GM19043 (cell line): ENCODE results near the gene PLCZ1.
"Not testable (repeated sequence)": the region's sequence is repeated elsewhere in the genome, so short reads cannot be mapped to it uniquely, and the experiment has no call there.

Experiments used
- ATAC-seq: cut with Tn5 transposase; IDR thresholded peaks from one replicate; pipeline ENCODE4 v1.9.1; 2021; ENCODE audit warnings: low read depth; ENCODE audit not compliant: unreplicated experiment

PLCZ1 gene

DNA sequence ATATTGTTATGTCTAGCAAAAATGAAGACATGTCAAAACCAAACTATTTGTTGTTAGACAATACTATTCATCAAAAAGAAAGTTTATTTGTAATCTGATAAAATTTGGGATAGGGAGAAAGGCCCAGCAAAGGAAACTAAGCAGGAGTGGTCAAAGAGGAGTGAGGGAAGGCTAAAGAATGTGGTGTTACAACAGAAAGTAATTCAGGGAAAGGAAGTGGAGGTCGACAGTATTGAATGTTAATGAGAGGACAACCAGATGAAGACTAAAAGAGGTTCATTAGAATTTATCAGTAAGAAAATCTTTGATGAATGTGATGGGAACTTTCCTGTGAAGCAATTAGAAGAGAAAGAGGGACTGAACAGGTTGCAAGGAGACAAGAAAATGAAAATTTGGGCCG lies 33.9 kb downstream of the PLCZ1 start:
- ATAC-seq = no peak

DNA sequence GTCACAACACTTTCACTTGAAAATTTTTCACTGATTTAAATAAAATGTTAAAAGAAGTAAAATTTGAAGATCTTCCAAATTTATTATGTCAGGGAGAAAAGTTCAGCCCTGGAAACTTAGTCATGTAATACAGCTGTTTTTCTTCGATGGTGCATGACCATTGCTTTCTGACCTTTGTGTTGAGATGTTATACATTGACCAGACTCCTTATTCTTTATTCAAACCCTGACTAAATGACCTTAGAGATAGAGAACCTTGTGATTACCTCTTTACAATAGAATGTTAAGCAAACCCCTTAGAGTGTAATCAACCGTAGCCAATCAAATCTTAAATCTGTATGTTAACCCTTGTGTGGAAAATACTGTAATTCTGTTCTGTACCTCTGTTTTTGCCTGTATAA lies 34.5 kb downstream of the PLCZ1 start:
- no peak for ATAC-seq

DNA sequence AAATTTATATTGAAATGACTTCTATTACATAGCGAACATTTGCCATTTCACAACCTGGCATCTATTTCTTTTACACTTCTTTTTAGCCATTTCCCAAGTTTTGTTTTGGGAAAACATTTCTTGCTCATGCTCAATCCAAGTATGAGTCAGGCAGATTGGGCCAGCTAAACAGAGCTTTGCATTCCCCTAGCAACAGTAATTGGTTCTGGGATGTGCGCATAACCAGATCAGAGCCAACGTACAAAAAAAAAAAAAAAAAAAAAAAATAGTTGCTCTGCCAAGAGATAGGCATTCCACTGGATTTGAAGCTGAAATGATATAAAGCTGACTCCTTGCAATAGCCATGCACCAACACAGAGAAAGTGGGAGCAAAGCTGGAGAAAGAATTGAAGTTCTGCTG lies 37.5 kb downstream of the PLCZ1 start:
- no peak for ATAC-seq

DNA sequence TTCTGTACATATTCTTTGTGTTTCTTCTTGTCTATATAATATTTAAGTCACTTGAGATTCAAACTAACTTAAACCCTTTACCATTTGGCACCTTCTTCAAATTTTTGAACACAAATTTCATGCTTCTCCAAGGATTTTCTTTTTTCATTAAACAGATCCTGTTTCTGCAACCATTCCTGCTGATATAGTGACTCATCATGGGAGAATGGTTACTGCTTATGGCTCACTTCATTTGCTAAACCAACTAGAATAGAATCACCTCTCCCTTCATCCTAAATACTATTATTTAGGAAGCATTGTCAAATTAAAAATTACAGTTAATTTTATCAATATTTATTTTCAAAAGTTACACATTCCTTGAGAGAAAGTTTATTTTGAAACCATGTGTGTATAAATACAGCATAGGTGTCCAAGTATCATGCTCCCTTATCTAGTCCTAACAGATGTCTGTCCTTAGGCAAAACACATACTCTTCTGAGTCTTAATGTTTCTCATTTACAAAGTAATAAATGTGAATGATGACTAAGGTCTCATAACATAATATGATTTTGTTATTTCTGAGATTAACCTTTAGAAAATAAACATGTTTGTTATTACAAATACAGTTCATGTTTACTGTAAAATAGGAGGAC lies 40.7 kb downstream of the PLCZ1 start:
- no peak for ATAC-seq

DNA sequence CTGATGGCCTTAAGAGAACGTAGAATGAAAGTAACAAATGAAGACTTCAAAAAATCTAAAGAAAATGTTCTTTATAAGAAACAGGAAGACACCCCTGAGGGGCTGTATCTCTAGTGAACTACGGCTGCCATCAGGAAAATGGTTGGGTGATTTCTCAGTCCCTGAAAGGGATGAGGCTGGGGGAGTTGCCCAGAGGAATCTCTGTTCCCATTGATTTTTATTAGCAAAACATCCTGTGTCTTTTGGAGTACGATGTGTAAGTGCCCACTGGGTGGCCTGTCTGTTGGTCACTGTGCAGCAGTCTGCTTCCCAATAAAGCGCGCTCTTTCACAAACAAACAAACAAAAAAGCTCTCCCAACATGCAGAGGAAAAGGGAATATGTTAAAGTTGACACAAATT lies 43.8 kb downstream of the PLCZ1 start:
- ATAC-seq = not testable (repeated sequence)

DNA sequence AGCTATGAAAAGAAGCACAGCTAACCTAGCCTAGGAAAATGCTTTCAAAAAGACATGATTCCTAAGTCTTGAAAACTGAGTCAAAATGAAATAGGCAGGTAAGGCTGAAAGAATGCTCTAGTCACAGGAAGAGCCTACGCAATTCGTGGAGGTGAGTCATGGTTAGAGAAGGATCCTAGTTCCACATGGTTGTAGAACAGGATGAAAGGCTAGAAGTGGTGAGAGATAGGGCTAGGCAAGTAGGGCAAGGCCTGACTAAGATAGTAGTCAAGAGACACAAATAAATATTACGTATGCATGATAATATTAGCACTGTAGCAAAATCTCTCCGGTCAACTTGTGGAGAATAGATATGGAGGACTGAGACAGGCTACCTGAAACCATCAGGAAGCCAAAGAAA lies 47.2 kb downstream of the PLCZ1 start:
- ATAC-seq = no peak

DNA sequence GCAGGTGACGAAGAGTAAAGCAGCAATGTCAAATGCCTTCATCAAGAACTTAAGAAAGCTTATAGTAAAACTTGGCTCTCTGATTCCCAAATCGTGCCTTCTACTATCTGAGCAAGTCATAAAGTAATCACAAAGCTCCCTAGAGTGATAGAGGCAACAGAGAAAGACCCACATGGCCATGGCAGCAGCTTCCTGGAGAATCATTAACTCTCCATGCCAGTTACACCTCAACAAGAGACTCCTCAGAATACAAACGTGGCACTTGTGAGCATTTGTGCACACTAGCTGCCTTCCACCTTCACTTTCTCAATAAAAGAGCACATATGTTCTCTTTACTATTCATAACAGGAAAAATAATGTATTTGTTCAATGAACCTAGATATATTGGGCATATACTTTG lies 48.0 kb downstream of the PLCZ1 start:
- no peak for ATAC-seq

DNA sequence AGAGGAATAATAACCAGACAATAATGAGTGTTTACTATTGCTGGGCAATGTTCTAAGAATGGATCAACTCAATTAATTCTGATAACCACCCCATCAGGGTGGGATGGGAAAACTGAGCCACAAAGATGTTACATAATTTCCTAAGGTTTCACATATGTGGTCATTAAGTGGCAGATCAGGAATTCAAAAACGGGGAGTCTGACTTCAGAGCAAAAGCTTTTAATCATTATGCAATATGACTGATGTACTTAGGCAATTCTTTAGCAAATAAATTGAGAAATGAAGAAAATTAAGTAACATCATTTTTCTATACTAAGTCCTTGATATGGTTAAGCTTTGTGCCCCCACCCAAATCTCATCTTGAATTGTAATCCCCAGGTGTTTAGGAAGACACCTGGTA lies 53.4 kb downstream of the PLCZ1 start:
- ATAC-seq = no peak

DNA sequence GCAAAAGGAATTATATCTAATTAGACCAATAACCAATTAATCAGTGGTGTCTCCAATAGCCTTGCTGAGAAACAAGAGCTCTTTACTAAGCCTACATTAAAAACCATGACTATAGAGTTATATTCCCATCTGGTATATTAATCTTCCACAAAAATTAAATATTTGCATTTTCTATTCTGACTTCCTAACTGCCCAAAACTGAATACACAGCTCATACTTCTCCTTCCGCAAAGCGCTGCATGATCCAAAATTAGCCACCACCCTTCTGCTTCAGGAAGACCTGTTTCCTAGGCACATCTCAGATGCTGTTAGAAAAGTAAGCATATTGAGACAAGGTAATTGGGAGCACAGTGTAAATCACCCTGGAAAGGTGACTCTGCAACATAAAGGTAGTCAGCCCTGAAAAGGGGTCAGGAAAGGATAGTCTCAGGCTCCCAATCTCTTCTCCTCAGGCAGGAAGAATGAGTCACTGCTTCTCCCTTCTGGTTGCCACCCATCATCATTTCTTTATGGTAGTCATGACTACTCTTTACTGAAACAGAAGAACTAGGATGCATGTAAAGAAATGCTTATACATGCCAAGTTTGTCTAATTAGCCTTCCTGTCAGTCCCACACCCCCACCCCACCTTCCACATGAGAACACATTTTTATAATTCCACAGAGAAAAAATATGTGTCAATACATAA lies 54.3 kb downstream of the PLCZ1 start:
- no peak for ATAC-seq

DNA sequence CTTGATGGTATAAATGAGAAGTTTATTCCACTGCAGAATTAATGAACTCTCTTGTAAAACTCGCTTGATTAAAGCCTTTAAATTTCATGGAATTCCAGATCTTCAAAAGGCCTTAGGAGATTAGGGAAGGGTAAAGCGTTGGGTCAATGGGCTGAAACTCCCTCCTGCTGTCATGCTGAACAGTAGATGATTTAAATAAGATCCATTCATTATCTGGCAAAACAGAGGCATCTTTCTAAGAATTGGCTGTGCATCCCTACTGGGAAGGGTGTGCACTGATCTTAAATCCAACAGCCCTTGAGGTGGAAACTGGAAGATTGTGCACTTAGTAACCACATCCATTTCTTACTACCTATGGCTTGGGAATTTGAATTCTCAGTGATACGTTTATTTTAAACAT lies 56.0 kb downstream of the PLCZ1 start:
- ATAC-seq = no peak

DNA sequence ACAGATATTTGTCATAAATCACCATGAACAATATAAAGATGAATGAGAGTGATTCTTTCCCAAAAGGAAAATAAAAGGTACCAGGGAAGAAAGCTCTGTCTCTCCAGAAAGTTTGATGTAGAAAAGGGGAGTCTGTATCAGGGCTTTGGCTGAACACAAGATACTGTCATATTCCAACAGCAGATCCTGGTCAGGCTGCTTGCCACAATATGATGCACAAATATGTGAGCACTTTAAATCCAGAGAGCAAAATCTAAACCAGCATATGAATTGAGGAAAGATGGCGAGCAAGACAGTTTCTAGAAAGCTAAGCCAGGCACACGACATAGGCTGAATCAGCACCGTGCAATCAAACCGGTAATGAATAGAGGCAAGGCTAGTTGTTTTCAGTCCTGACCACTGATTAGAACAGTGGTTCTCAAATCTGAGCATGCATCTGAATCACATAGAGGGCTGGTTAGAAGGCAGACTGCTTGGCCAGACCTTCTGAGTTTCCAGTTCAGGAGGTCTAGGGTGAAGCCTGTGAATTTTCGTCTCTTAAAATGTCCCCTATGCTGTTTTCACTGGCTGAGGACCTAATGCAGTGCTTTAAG lies 60.7 kb downstream of the PLCZ1 start:
- no peak for ATAC-seq

DNA sequence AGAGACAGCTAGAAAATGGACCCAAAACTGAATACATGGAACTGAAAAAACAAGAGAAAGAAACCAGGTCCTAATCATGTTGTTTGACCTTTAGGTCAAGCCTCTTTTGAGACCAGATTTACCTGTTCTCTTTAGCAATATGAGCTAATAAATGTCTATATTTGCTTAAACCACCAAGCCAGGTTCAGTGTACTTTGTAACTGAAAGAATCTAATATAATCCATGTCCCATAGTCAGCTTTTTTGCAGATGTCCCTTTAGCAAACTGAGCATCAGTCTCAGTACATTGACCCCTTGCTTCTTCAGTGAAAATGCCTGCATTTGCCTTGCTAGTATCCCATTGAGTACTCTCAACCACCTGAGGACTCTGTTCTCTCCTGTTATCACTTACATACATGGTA lies 61.7 kb downstream of the PLCZ1 start:
- ATAC-seq = no peak

DNA sequence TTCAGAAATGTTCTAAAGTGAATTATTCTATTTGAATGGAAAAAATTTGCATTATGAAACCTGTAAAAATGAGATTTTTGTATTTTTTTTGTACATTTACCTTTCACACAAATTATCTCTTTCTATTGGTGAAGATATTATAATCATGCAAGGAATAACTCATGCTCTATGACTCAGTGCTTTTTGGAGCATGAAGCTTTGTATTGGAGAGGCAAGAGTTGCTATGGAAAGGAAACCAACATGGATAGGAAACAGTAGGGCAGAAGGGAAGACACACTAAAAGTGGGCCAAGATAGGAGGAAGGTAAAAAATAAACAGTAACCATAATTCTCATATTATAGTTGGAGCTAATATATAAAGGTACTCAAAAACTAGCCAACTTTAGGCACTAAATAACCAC lies 79.0 kb downstream of the PLCZ1 start:
- no peak for ATAC-seq

DNA sequence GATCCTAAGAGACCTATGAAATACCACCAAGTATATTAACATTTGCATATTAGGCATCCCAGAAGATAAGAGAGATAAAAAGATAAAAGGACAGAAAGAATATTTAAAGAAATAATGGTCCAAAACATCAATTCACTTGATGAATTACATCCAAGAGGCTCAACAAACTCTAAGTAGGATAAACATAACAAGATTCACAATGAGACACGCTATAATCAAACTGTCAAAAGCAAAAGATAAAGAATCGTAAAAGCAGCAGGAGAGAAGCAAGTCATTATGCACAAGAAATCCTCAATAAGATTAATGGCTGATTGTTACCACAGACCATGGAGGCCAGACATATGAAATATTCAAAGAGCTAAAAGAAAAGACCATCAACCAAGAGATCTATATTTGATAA lies 79.6 kb downstream of the PLCZ1 start:
- no peak for ATAC-seq

DNA sequence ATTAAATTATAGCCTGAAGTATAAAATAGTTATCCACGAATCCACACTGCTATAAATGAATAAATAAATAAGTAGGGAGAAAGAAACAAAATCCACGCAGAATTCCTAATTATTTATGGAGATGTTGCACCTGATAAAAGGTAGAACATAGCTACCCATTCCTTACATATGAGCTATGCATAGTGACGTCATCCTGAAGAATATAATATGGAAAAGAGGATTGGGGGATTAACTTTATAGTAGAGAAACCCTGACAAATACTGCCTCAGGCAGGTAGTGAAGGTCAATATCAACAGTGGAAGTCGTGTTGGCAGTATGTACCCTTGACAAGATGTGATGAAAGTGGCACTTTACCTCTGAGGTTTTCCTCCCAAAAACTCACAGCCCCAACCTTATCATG lies 82.5 kb downstream of the PLCZ1 start:
- ATAC-seq = no peak

DNA sequence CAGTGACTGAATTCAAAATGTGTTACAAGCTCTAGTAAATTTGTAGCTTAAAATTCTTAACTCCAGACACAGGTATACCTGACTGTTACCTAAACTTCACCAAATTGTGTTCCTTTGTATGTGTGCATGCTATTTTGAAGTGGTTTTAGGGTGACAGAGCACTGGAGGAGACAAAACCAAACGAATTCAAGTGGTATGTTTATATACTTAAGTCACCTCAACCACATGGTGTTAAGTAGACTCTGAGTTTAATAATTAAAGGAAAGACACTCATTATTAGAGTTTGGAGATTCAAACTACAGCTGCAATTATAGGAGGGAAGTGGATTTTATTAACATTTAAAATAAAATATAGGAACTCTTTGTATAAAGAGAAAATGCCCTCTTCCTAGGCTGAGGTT lies 84.3 kb downstream of the PLCZ1 start:
- ATAC-seq = no peak

DNA sequence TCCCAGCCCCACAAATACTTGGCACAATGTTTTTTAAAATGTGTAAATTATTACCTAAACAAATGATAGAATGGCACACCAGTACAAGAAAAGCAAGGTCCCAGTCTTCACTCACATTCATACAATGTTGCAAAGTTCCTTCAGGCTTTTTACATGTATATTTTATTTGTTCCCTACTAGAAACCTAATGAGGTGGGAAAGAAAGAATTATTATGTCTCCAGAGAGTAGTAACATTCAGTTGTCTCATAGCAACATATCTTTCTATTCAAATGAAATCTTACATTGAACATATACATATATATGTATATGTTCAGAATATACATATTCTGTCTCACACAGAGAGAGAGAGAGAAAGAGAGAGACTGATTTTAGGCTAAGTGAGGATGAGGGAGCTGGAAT lies 85.2 kb downstream of the PLCZ1 start:
- ATAC-seq = no peak

DNA sequence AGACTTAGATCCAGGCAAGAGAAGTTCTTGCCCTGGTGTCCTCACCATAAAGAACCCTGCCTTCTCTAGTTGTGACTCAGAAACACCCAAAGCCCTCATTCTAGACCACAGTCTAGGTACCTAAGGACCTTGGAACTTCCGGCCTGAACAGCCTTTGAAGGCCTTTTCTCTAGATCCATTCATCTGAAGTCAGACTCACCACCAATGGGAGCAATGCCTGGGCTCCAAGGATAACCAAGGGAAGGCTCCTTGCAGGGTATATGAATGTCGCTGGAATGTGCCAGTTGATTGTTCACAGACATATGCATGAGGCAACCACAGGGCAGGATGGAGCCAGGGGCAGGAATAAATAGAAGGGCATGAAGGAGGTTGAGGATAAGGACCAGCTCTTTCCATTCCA lies 86.3 kb downstream of the PLCZ1 start:
- no peak for ATAC-seq

DNA sequence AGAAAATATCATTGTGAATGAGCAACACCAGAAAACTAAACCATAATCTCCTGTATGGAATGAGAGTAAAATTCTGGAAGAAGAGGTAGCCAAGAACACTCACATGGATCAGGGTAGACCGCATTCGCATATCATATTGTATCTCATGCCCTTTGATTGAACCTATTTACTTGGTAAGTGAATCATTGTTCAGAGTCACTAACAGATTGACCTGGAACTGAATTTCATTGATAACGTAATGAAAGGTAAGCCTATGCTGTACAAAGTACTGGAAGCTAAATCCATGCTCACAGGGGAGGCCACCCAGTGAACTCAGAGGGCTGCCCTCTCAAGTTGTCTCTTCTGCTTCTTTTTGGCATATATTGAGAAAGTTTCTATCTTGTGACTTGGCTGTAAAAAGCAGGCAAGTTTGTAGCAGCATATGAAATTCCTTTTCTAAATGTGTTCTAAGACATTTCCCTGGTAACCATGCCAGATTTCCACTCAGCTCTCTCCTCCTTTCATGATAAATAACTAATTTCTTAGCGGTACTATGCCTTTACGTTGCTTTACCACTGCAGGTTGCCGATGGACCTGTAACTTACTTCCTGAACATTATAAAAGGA lies 91.4 kb downstream of the PLCZ1 start:
- ATAC-seq = no peak

DNA sequence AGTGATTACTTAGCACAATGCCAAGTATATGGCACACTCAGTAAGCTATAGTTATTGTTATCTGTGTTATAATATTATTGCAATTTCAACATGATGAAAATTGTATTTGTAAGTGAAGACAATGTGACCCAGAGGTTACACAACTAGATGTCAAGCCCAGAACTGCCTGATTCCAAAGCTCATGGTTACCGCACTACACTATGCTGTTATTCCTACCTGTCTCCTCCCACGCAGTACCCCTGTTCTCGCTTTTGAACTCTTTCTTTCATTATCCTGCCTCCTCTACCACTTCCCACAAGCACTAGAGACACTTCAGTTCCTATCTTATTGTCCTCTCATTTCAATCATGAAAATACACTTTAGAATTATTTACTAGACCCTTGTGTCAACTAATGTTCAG lies 93.2 kb downstream of the PLCZ1 start:
- ATAC-seq = no peak

DNA sequence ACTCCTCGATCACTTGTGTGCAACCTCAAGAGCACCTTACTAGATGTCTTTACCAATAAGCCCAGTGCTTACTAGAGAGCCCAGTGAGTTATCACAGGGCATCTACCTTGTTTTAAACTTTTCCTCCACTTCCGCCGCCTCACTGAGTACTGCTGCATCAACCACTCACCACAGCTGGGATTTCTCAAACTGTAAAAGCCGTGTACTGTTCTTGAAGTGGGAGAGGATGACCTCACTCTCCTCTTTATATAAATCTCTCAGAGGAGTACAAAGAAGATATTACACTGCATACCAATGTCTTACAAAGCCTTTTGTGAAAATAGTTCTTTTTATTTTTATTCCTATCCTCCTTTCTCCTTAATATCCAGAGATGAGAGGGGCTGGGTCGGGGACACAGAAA lies 94.1 kb downstream of the PLCZ1 start:
- ATAC-seq = no peak
